WTC11 (cell line): ENCODE results near the gene PTPRS. TPM values are rescaled to one million over a fixed set of nuclear protein-coding genes. Genes with fewer than 3 reads are reported as not detected.
A peak's percentile ranks its signal among the peaks of the same experiment; 100 is the strongest.

Experiments
- ATAC-seq: fragments of 200-7000 bp; cut with Tn5 transposase; 2 replicates; pipeline ENCODE4 v1.10.0; 2021; ENCODE audit warnings: mild to moderate bottlenecking, moderate library complexity
- CTCF ChIA-PET: fragments of 300-600 bp; sonication (Branson Sonifier 250); formaldehyde crosslinking; loops from one replicate; lab custom pipeline; 2021; ENCODE audit warnings: antibody characterized with exemption; lab: Charles Lee
- POLR2A ChIA-PET: fragments of 350-600 bp; sonication (Branson Sonifier 250); formaldehyde crosslinking; loops from one replicate; lab custom pipeline; 2021; ENCODE audit warnings: antibody characterized with exemption; lab: Charles Lee
- DNase-seq: peaks from one replicate; pipeline ENCODE4 v3.0.0; 2021; ENCODE audit warnings: low spot score
- H3K27ac Mint-ChIP-seq: 2 replicates; pipeline ENCODE4 v1.8.0; 2021; ENCODE audit warnings: mixed read lengths
- H3K27me3 Mint-ChIP-seq: 2 replicates; pipeline ENCODE4 v1.8.0; 2021; ENCODE audit warnings: low read depth, mild to moderate bottlenecking, moderate library complexity, mixed read lengths
- H3K36me3 Mint-ChIP-seq: 2 replicates; pipeline ENCODE4 v1.8.0; 2021; ENCODE audit warnings: mixed read lengths
- H3K4me1 Mint-ChIP-seq: 2 replicates; pipeline ENCODE4 v1.8.0; 2022; ENCODE audit warnings: mixed read lengths
- H3K4me3 Mint-ChIP-seq: 2 replicates; pipeline ENCODE4 v1.8.0; 2021; ENCODE audit warnings: mild to moderate bottlenecking, moderate library complexity, mixed read lengths
- H3K9me3 Mint-ChIP-seq: 2 replicates; pipeline ENCODE4 v1.8.0; 2021; ENCODE audit warnings: mixed read lengths
- ATF1 ChIP-seq: sonication (generic); formaldehyde crosslinking; IDR thresholded peaks from 2 replicates; pipeline ENCODE4 v1.8.1; 2023; ENCODE audit warnings: mild to moderate bottlenecking, moderate library complexity, missing genetic modification reagents
- CREB1 ChIP-seq: sonication (generic); formaldehyde crosslinking; IDR thresholded peaks from 2 replicates; pipeline ENCODE4 v1.8.0; 2023; ENCODE audit warnings: mild to moderate bottlenecking, missing genetic modification reagents
- FOXJ3 ChIP-seq: sonication (generic); formaldehyde crosslinking; IDR thresholded peaks from 2 replicates; pipeline ENCODE4 v1.9.0; 2021; ENCODE audit warnings: missing genetic modification reagents, mild to moderate bottlenecking, borderline replicate concordance
- FOXK1 ChIP-seq: sonication (generic); formaldehyde crosslinking; IDR thresholded peaks from 2 replicates; pipeline ENCODE4 v1.8.0; 2022; ENCODE audit warnings: mild to moderate bottlenecking, moderate library complexity, missing genetic modification reagents
- NFATC4 ChIP-seq: fragments of 250-450 bp; sonication (Bioruptor Pico); IDR thresholded peaks from 2 replicates; pipeline ENCODE4 v1.9.0; 2021; ENCODE audit warnings: mild to moderate bottlenecking
- NFE2L1 ChIP-seq: sonication (generic); formaldehyde crosslinking; IDR thresholded peaks from 2 replicates; pipeline ENCODE4 v1.8.1; 2023; ENCODE audit warnings: missing genetic modification reagents
- NR1H2 ChIP-seq: sonication (generic); formaldehyde crosslinking; IDR thresholded peaks from 2 replicates; pipeline ENCODE4 v1.9.0; 2021; ENCODE audit warnings: mild to moderate bottlenecking, moderate library complexity, missing genetic modification reagents
- RELA ChIP-seq: sonication (generic); formaldehyde crosslinking; IDR thresholded peaks from 2 replicates; pipeline ENCODE4 v1.8.1; 2022; ENCODE audit warnings: missing genetic modification reagents, mild to moderate bottlenecking, borderline replicate concordance
- TCF7 ChIP-seq: sonication (generic); formaldehyde crosslinking; IDR thresholded peaks from 2 replicates; pipeline ENCODE4 v1.8.0; 2022; ENCODE audit warnings: mild to moderate bottlenecking, low read depth, missing genetic modification reagents, moderate library complexity
- ZNF219 ChIP-seq: sonication (generic); formaldehyde crosslinking; IDR thresholded peaks from 2 replicates; pipeline ENCODE4 v1.8.0; 2023; ENCODE audit warnings: missing genetic modification reagents, mild to moderate bottlenecking, borderline replicate concordance
- ZNF232 ChIP-seq: sonication (generic); formaldehyde crosslinking; IDR thresholded peaks from 2 replicates; pipeline ENCODE4 v1.8.0; 2022; ENCODE audit warnings: mild to moderate bottlenecking, missing genetic modification reagents
- ZNF317 ChIP-seq: sonication (generic); formaldehyde crosslinking; IDR thresholded peaks from 2 replicates; pipeline ENCODE4 v1.8.1; 2023; ENCODE audit warnings: low read depth, mild to moderate bottlenecking, moderate library complexity, missing genetic modification reagents, borderline replicate concordance
- ZNF423 ChIP-seq: fragments of 250-450 bp; sonication (Bioruptor Pico); IDR thresholded peaks from 2 replicates; pipeline ENCODE4 v2.1.2; 2022; ENCODE audit warnings: mild to moderate bottlenecking, moderate library complexity
- total RNA-seq: library from RNA; stranded (reverse); gene quantifications from 3 replicates; pipeline ENCODE4 v1.2.3, GENCODE V29; 2021
- TF ChIP-seq, protein P1 (sequence below): sonication (generic); formaldehyde crosslinking; IDR thresholded peaks from 2 replicates; pipeline ENCODE4 v1.8.1; 2022; ENCODE audit warnings: mild to moderate bottlenecking, missing genetic modification reagents, moderate library complexity, borderline replicate concordance
- TF ChIP-seq, protein P2 (sequence below): fragments of 250-450 bp; sonication (Bioruptor Pico); IDR thresholded peaks from 2 replicates; pipeline ENCODE4 v1.9.0; 2021; ENCODE audit warnings: mild to moderate bottlenecking
- TF ChIP-seq, protein P3 (sequence below): sonication (generic); formaldehyde crosslinking; conservative IDR thresholded peaks from 2 replicates; pipeline ENCODE4 v1.8.1; 2022; ENCODE audit warnings: mild to moderate bottlenecking, missing genetic modification reagents
- TF ChIP-seq, protein P4 (sequence below): fragments of 250-450 bp; sonication (Bioruptor Pico); IDR thresholded peaks from 2 replicates; pipeline ENCODE4 v1.9.0; 2021; ENCODE audit warnings: moderate library complexity, mild to moderate bottlenecking, inconsistent platforms, borderline replicate concordance
- TF ChIP-seq, protein P5 (sequence below): sonication (generic); formaldehyde crosslinking; IDR thresholded peaks from 2 replicates; pipeline ENCODE4 v1.8.0; 2022; ENCODE audit warnings: mild to moderate bottlenecking, missing genetic modification reagents
- TF ChIP-seq, protein P6 (sequence below): sonication (generic); formaldehyde crosslinking; IDR thresholded peaks from 2 replicates; pipeline ENCODE4 v1.8.1; 2022; ENCODE audit warnings: low read depth, missing genetic modification reagents, borderline replicate concordance
- TF ChIP-seq, protein P7 (sequence below): sonication (generic); formaldehyde crosslinking; IDR thresholded peaks from 2 replicates; pipeline ENCODE4 v1.8.0; 2023; ENCODE audit warnings: missing genetic modification reagents
- TF ChIP-seq, protein P8 (sequence below): sonication (generic); formaldehyde crosslinking; IDR thresholded peaks from 2 replicates; pipeline ENCODE4 v1.8.1; 2023; ENCODE audit warnings: mild to moderate bottlenecking, missing genetic modification reagents, moderate library complexity
- TF ChIP-seq, protein P9 (sequence below): fragments of 250-450 bp; sonication (Bioruptor Pico); IDR thresholded peaks from 2 replicates; pipeline ENCODE4 v2.1.2; 2022; ENCODE audit warnings: mild to moderate bottlenecking, moderate library complexity

The PTPRS gene
- total RNA-seq, 1 experiment from 2014 or later: 201 TPM

DNA sequence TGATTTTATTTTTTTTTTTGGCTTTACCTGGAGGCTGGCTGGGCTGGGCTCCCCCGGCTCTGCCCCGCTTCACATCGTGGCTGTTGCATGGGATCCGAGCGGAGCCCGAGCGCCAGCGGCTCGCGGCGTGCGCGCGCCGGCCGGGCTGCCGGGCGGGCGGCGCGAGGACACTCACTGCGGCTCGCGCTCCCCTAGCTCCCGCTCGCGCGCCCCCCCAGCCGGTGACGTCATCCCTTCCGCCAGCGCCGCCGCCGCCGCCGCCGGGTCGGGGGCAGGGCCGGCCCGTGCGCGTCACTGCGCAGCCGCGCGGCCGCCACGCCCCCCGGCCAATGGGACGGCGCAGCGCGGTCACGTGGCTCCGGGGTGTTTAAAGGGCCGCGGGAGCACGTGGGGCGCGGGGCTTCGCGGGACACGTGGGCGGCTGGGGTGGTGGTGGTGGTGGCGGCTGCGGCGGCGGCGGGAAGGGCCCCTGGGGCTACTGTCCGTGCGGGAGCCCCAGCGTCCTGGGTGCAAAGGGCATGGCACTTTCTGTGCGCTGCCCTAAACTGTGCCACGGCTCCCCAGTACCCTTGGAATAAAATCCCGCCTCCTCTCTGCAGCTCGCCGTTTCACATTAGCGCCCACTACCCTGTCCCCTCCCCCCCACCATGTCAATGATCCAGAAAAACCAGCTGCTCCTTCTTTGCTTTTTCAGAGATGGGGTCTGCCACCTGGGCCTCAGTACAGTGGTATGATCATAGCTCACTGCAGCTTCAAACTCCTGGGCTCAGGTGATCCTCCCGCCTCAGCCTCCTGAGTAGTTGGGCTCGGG lies at the start of gene PTPRS (continued):
- TF ChIP-seq, protein P1, sequence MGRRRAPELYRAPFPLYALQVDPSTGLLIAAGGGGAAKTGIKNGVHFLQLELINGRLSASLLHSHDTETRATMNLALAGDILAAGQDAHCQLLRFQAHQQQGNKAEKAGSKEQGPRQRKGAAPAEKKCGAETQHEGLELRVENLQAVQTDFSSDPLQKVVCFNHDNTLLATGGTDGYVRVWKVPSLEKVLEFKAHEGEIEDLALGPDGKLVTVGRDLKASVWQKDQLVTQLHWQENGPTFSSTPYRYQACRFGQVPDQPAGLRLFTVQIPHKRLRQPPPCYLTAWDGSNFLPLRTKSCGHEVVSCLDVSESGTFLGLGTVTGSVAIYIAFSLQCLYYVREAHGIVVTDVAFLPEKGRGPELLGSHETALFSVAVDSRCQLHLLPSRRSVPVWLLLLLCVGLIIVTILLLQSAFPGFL (CRISPR knock-in tag): peak; percentile 99
- TF ChIP-seq, protein P2, sequence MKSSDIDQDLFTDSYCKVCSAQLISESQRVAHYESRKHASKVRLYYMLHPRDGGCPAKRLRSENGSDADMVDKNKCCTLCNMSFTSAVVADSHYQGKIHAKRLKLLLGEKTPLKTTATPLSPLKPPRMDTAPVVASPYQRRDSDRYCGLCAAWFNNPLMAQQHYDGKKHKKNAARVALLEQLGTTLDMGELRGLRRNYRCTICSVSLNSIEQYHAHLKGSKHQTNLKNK (CRISPR knock-in tag): no peak
- TF ChIP-seq, protein P3, sequence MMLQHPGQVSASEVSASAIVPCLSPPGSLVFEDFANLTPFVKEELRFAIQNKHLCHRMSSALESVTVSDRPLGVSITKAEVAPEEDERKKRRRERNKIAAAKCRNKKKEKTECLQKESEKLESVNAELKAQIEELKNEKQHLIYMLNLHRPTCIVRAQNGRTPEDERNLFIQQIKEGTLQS: peak; percentile 91; the same call in 1 of the 2 replicates
- TF ChIP-seq, protein P4, sequence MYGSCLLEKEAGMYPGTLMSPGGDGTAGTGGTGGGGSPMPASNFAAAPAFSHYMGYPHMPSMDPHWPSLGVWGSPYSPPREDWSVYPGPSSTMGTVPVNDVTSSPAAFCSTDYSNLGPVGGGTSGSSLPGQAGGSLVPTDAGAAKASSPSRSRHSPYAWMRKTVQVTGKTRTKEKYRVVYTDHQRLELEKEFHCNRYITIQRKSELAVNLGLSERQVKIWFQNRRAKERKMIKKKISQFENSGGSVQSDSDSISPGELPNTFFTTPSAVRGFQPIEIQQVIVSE (CRISPR knock-in tag): no peak
- TF ChIP-seq, protein P5, sequence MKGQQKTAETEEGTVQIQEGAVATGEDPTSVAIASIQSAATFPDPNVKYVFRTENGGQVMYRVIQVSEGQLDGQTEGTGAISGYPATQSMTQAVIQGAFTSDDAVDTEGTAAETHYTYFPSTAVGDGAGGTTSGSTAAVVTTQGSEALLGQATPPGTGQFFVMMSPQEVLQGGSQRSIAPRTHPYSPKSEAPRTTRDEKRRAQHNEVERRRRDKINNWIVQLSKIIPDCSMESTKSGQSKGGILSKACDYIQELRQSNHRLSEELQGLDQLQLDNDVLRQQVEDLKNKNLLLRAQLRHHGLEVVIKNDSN (CRISPR knock-in tag): peak; percentile 97
- TF ChIP-seq NR1H2 (CRISPR knock-in tag): peak; percentile 97
- TF ChIP-seq, protein P6, sequence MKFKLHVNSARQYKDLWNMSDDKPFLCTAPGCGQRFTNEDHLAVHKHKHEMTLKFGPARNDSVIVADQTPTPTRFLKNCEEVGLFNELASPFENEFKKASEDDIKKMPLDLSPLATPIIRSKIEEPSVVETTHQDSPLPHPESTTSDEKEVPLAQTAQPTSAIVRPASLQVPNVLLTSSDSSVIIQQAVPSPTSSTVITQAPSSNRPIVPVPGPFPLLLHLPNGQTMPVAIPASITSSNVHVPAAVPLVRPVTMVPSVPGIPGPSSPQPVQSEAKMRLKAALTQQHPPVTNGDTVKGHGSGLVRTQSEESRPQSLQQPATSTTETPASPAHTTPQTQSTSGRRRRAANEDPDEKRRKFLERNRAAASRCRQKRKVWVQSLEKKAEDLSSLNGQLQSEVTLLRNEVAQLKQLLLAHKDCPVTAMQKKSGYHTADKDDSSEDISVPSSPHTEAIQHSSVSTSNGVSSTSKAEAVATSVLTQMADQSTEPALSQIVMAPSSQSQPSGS: peak; percentile 99
- peak; percentile 100 for TF ChIP-seq NFE2L1 (CRISPR knock-in tag)
- TF ChIP-seq ATF1 (CRISPR knock-in tag): peak; percentile 99

DNA sequence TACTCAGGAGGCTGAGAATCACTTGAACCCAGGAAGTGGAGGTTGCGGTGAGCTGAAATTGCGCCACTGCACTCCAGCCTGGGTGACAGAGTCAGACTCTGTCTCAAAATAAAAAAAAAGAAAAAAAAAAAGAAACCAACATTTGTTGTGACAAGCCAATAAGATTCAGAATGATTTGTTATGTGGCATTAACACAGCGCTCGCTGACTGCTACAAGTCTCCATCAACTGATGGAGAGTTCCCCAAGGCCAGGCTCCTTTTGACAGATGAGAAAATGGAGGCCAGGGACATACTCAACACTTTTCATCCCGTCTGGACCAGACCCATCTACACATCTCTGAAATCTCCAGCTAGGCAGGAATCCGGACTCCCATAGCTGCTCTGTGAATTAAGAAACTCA lies 48.7 kb upstream of the PTPRS start:
- no peak for ATAC-seq
- TF ChIP-seq, protein P7, sequence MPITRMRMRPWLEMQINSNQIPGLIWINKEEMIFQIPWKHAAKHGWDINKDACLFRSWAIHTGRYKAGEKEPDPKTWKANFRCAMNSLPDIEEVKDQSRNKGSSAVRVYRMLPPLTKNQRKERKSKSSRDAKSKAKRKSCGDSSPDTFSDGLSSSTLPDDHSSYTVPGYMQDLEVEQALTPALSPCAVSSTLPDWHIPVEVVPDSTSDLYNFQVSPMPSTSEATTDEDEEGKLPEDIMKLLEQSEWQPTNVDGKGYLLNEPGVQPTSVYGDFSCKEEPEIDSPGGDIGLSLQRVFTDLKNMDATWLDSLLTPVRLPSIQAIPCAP: no peak
- peaks cover 13% of the 10 kb centered on the region for H3K9me3 Mint-ChIP-seq
- no peak for DNase-seq
- CTCF ChIA-PET: interaction anchor here (0.7 to 1.1 kb wide), 4 partner anchors 11 to 235 kb away, joined by 3 to 5 read pairs (median 3); no protein-coding TSS in a partner anchor
- H3K4me1 Mint-ChIP-seq: peaks cover 13% of the 10 kb centered on the region
- H3K4me3 Mint-ChIP-seq: no peak overlapping the region
- no peak overlapping the region for H3K27ac Mint-ChIP-seq
- POLR2A ChIA-PET: no interaction called here
- H3K27me3 Mint-ChIP-seq: peaks cover 35% of the 10 kb centered on the region
- peaks cover 3% of the 10 kb centered on the region; the same call in 1 of the 2 replicates for H3K36me3 Mint-ChIP-seq

DNA sequence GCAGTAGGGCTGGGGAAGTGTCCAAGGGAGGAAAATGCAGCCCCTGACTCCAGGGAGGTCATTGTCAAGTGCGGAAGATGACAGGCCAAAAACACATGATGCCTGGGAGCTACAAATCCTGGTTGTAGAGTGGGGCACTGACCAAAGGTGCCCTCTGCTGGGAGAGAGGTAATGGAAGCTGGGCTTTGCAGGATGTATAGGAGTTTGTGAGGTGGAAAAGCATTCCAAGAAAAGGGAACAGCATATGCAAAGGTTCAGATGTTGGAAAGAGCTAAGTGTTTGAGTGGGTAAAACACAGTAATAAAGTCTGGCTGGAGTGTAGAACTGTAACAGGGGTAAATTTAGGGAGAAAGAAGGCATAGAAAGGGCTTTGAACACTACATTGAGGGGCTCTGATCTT lies 46.9 kb upstream of the PTPRS start:
- Mint-ChIP-seq H3K27ac (no peak overlapping the region), H3K27me3 (peaks cover 41% of the 10 kb centered on the region), H3K4me3 (no peak overlapping the region), H3K36me3 (peaks cover 6% of the 10 kb centered on the region), H3K9me3 (peaks cover 24% of the 10 kb centered on the region), H3K4me1 (no peaks in the 10 kb centered on the region)
- POLR2A ChIA-PET: no interaction called here
- CTCF ChIA-PET: interaction anchor here (1.1 to 1.4 kb wide), 2 partner anchors 10 to 11 kb away, joined by 3 read pairs; no protein-coding TSS in a partner anchor
- DNase-seq (no peak), ATAC-seq (no peak)
- TF ChIP-seq ZNF232: no peak
- TF ChIP-seq FOXK1: no peak
- TF ChIP-seq, protein P1 (CRISPR knock-in tag): no peak
- no peak for TF ChIP-seq TCF7
- no peak for TF ChIP-seq RELA (CRISPR knock-in tag)
- no peak for TF ChIP-seq CREB1 (CRISPR knock-in tag)
- TF ChIP-seq ZNF317 (CRISPR knock-in tag): no peak
- no peak for TF ChIP-seq ZNF219
- no peak for TF ChIP-seq FOXJ3 (CRISPR knock-in tag)
- TF ChIP-seq, protein P8, sequence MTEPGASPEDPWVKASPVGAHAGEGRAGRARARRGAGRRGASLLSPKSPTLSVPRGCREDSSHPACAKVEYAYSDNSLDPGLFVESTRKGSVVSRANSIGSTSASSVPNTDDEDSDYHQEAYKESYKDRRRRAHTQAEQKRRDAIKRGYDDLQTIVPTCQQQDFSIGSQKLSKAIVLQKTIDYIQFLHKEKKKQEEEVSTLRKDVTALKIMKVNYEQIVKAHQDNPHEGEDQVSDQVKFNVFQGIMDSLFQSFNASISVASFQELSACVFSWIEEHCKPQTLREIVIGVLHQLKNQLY (CRISPR knock-in tag): no peak
- TF ChIP-seq, protein P3: no peak
- TF ChIP-seq, protein P9, sequence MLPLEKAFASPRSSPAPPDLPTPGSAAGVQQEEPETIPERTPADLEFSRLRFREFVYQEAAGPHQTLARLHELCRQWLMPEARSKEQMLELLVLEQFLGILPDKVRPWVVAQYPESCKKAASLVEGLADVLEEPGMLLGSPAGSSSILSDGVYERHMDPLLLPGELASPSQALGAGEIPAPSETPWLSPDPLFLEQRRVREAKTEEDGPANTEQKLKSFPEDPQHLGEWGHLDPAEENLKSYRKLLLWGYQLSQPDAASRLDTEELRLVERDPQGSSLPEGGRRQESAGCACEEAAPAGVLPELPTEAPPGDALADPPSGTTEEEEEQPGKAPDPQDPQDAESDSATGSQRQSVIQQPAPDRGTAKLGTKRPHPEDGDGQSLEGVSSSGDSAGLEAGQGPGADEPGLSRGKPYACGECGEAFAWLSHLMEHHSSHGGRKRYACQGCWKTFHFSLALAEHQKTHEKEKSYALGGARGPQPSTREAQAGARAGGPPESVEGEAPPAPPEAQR (CRISPR knock-in tag): no peak
- TF ChIP-seq NR1H2 (CRISPR knock-in tag): no peak
- no peak for TF ChIP-seq ZNF423 (CRISPR knock-in tag)
- TF ChIP-seq NFATC4 (CRISPR knock-in tag): no peak
